Measurements from ENCODE around the gene FAM25A.
"Not testable (repeated sequence)": the region's sequence is repeated elsewhere in the genome, so short reads cannot be mapped to it uniquely, and the experiment has no call there.

The FAM25A gene

DNA sequence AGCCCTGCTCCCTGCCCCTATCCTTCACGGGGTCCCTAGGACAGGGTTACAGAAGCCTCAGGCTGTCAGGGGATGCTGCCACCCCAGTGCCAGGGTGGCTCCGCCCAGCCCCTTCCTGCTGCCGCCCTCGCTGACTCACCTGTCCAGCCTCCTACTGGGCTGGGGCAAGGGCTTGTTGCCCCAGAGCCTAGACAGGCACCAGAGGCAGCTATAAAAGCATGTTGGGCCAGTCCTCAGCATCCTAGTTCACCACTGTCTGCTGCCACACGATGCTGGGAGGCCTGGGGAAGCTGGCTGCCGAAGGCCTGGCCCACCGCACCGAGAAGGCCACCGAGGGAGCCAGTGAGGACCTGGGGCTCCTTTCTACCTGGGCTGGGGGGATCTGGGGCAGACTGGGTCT is at the start of gene FAM25A:
FAM25A (plus strand) TSS at position 239 of the 400 bp plus-strand sequence; CDS start at position 270, 31 bp downstream.
- DNase-seq, result not testable (repeated sequence)

DNA sequence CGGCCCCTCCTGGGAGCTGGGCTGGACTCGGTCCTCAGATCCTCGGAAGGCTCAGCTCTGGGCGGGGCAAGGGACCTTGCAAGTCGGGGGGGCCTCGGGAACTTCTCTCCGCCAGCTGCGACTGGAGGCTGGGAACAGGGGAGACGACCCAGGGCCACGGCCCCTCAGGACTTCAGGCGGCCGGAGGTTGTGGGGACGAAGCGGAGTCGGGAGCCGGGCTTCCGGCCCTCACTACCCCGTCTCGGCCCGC is 49.2 kb upstream of the FAM25A start:
- DNase-seq, result no peak

DNA sequence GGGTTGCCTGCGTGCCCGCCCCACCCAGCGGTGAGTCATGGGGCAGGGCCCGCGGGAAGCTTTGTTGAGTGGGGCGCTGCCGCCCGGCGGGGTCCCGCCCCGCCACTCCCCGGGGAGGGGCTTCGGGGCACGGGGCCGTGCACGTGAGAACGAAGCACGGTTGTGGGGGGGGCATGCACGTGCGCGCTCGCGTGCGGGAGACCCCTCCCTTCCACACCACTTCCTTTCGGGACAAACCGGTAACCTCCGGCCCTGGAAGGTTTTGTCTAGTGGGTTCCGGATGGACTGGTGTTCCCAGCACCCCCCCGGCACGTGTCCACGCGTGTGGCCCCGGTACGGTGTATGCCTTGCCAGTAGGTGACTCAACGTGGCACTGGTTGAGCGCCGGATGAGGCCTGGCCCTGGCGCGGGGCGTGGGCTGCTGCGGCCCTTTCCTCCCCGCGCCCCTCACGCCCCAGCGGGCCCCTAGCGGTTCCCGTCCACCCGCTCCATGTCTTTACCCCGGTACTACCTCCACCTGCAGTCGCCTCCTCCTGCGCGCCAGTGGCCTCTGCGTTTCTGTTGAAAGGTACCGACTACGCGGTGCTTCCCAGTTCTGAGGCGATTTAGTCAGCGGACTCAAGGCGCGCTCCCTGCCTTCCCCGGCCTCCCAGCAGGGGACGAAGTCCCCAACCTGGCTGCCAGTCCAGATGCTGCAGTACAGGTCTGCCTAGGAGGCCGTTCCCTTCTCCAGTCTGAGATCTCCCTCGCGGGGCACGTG is 48.7 kb upstream of the FAM25A start:
- DNase-seq, result peak; percentile 96

DNA sequence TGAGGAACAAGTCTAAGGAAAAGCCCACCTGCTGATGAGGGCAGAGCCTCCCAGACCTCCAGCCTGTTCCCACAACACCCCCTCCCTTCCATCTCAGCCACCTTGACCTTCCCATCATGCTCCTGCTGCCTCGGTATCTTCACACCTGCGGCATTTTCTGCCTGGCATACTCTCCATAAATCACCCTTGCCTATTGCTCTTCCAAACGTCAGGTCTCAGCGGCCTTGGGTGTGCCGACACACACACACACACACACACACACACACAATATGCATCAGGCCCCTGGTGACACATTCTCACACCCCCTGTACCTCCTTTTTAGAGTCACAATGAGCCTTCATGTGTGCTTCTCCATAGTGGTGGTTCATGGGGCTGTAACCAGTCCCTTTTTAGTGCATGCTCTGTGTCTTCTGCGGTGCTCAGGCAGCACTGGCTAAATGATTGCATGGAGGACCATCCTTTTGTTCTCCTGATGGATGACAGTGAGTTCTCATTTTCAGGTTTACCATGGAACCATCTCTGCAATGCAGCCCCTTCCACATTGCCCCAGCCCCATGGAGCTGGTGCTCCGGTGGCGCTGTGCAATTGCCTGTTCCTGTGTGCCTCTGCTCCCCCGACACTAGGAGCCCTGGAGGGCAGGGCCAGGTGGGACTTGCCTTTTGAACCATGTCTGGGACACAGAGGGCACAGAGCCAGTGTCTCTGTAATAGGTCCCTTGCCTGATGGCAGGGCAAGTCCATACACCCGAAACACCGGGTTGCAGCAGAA is 47.3 kb upstream of the FAM25A start:
- DNase-seq, result no peak

DNA sequence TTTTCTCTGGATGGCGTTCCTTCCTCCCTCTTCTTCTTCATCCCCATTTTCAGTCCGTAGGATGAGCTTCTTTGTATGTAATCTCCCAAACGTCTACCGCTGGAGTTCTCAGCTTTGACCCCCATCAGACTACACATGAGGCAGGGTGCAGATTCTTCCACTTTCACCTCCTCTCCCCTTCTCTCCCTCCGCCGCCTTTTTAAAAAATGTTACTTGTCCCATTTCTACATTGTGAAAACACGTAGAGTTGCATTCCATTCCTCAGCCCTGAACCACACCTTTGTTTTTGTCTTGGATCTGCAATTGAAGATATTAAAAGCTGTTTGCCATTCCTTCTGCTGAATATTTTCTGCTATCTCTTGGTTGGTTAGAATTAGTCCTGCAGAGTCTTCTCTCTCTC is 45.6 kb upstream of the FAM25A start:
- no peak for DNase-seq

DNA sequence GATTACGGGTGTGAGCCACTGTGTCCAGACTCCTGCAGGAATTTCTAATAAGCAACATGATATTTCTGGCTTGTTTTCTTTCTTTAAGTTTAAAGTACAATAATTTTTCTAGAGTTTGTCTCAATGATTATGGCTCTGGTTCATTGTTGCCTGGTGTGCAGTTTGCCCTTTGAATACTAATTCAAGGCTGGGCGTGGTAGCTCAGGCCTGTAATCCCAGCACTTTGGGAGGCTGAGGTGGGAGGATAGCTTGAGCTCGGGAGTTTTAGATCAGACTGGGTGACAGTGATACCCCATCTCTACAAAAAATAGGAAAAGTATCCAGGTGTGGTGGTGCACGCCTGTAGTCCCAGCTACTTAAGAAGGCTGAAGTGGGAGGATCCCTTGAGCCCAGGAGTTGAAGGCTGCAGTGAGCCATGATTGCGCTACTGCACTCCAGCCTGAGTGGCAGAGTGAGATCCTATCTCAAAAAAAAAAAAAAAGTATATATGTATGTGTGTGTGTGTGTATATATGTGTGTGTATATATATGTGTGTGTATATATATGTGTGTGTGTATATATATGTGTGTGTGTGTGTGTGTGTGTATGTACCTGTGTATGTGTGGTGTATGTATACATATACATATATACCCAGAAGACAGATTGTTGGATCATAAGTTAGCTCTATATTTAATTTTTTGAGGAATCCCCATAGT is 43.6 kb upstream of the FAM25A start:
- no peak for DNase-seq

DNA sequence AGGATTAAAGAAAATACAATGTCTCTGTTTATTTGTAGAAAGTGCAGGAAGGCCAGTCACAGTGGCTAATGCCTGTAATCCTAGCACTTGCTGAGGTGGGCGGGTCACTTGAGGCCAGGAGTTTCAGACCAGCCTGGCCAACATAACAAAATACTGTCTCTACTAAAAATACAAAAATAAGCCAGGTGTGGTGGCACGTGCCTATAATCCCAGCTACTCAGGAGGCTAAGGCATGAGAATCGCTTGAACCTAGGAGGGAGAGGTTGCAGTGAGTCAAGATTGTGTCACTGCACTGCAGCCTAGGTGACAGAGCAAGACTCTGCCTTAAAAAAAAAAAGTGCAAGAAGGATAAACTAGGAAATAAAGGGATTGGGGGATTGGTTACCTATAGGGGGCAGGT is 41.6 kb upstream of the FAM25A start:
- DNase-seq, result not testable (repeated sequence)

DNA sequence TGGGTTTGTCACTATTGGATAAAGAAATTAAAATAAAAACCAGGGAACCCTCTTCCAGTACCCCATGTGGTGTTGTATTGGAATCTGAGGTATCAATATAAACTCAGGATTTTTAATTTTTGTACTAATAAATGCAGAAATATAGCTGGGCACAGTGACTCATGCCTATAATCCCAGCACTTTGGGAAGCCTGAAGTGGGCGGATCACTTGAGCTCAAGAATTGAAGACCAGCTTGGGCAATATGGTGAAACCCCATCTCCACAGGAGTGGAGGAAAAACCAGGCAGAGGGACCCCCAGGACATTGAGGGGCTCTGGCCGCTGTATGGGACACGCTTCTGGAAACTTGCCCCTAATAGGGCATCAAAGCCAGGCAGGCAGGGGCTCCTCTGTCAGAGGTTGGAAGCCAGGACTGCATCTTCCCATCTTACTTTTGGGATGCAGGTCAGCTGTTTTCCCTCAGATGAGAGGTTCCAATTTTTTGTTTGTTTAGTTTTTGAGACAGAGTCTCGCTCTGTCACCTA is 40.7 kb upstream of the FAM25A start:
- DNase-seq, result no peak

DNA sequence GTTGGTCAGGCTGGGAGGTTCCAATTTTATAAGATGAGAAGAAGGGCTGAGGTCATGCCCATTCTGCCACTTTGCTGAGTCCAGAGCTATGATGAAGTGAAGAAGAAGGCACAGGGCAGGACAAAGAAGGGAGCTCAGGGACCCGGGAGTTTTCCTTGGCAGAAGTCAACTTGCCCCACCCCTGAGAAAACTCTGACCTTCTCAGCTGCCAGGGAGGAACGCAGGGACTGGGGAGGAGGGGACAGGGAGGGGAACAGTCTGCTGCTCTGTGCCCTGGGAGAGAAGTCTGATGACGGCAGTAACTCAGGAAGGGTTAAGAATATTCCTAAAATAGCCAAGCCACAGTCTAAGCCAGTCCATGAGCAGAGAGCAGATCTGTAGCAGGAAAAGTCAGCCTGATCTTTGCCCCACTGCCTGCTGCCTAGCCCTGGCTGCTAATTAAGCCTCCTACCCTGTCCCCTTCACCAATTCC is 40.1 kb upstream of the FAM25A start:
- no peak for DNase-seq

DNA sequence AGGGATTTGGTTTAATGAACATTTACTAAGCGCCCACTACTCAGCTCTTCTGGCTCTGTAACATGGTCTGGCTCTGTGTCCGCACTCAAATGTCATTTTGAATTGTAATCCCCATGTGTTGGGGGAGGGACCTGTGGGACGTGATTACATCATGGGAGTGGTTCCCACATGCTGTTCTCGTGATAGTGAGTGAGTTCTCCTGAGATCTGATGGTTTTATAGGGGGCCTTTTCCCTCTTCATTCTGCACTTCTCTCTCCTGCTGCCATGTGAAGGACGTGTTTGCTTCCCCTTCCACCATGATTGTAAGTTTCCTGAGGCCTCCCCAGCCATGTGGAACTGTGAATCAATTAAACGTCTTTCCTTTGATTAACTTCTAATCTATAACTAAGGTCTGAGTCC is 39.1 kb upstream of the FAM25A start:
- not testable (repeated sequence) for DNase-seq

DNA sequence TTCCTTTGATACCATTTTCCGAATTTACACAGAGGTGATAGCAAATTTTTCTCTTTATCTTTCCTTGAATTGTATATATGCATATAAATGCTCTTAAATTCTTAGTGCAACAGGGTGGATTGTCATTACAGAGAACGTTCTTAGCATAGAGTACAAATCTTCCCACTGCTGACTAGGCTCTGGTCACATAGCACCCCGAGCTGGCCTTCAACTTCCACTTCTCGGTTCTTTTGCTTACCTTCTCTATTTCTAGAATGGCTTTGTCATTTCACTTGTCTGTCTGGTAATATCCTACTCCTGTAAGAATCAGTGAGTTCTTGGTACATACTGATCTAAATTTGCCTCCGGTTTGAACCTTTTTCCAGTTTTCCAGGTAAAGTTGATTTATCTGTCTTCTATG is 38.4 kb upstream of the FAM25A start:
- no peak for DNase-seq

DNA sequence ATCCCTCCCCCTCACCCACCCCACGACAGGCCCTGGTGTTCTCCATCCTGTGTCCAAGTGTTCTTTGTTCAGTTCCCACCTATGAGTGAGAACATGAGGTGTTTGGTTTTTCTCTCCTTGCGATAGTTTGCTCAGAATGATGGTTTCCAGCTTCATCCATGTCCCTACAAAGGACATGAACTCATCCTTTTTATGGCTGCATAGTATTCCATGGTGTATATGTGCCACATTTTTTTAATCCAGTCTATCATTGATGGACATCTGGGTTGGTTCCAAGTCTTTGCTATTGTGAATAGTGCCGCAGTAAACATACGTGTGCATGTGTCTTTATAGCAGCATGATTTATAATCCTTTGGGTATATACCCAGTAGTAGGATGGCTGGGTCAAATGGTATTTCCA is 35.6 kb upstream of the FAM25A start:
- DNase-seq, result not testable (repeated sequence)

DNA sequence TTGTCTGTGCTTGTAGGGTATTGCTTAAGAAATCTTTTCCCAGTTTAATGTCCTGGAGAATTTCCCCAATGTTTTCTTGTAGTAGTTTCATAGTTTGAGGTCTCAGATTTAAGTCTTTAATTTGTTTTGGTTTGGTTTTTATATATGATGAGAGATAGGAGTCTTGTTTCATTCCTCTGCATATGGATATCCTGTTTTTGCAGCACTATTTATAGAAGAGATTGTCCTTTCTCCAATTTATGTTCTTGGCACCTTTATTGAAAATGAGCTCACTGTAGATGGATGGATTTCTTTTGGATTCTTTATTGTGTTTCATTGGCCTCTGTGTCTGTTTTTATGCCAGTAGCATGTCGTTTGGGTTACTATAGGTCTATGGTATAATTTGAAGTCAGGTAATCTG is 31.6 kb upstream of the FAM25A start:
- DNase-seq, result no peak

DNA sequence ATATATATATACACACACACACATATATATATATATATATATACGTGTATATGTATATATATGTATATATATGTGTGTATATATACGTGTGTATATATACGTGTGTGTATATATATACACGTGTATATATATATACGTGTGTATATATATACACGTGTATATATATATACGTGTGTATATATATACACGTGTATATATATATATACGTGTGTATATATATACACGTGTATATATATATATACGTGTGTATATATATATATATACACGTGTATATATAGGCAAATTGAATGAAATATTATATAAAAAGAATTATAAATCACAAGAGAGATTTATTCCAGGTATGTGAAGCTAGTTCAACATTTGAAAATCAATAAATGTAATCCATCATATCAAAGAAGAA is 28.7 kb upstream of the FAM25A start:
- not testable (repeated sequence) for DNase-seq

DNA sequence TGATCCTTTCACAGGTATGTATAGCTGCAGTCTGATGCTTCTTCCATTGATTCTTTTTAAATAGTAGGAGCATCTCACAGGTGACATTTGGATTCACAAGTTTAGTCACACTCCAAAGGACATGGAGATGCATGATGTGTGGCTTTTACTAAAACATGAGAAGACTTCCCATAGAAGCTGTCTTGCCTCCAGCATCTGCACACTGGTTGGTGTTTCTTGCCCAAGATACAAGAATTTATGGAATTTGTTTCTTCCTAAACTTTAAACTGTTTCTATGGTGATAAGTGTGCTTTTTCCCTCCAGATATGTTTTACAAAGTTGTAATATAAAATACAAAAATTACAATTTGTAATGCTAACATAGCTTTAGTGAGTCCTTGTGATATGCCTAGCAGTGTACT is 27.6 kb upstream of the FAM25A start:
- DNase-seq, result no peak

DNA sequence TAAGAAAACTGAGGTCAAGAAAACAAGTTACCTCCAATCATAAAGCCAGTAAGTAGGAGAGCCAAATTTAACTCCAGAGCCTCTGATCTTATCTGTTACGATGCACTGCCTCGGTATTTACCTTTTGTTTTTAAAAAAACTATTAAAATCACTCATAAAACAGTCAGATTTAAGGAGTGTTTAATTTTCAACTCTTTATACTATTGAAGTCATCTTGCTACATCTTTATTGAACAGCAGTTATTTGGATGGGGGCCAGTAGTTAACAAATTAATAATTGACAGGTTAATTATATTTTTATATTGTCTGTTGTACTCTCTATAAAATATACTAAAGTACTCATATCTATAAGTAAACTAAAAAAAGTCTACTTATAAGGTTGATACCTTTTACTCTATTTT is 27.2 kb upstream of the FAM25A start:
- DNase-seq, result no peak

DNA sequence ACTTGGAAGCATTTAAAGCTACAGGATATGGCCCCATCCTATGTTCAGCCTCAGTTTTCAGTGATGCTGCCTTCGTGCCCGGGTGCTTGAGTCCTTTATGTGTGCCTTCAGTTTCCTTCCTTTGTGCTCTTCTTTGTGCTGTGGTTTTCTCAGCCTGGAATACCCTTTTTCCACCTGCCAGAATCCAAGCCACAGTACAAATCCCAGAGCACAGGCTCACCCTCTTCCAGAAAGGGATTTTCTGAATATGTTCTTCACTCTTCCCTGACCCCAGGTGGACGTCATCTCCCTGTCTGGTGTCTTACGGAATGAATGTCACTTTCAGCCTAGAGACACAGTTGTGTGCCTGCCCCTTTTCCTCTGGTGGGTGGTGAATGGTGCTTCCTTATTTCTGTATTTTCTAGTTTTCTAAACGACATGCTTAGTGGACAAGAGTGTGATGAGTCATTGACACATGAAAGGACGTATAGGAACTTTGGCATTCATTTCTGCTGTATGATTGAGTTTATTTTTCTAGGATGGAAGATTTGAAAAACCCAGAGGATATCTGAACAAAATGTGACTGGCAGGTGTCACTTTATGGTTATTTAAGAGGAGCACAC is 20.2 kb upstream of the FAM25A start:
- DNase-seq, result not testable (repeated sequence)

DNA sequence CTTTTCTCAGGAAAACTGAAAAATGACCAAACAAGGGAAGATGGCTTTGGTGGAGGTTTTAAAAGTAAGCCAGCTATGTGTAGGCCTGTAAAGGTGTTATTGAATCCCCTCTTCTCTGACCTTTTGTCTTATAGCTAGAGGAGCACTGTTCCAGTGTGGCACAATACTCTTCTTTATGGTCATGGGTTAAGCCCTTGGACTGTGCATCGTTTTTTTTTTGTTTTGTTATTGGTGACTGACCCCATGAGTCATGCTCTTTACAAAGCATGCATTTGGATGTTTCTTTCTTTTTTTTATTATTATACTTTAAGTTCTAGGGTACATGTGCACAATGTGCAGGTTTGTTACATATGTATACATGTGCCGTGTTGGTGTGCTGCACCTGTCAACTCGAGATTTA is 19.6 kb upstream of the FAM25A start:
- DNase-seq, result no peak

DNA sequence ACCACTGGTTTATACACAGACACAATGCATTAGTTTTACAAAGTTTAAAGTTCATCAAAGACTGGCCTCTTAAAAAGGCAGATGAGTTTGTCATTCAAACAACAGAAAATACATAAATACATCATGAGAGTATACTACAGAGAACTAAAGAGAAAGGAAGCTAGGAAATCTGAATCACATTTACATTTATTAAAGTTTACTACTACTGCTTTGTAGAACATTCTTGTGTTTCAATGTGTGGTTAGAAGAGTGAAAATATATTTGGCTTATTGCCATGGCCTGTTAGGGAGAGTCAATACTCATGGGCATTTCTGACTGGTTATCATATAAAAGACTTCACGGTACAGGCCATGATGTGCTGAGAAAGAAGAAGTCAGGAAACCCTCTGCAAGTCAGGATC is 13.0 kb upstream of the FAM25A start:
- DNase-seq, result not testable (repeated sequence)

DNA sequence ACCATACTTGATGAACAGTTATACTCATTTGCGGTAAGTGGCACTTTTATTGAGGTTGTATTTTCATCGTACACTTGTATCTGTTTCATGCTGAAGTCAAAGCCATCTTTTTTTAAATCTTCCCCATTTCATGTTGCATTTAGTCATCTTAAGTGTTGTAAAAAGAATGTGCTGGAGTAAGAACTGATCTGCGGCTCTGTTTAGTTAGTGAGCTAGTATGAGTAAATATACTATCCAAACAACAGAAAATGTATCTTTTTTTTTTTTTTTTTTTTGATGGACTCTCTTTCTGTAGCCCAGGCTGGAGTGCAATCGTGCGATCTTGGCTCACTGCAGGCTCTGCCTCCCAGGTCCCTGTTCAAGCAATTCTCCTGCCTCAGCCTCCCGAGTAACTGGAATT is 12.4 kb upstream of the FAM25A start:
- not testable (repeated sequence) for DNase-seq

DNA sequence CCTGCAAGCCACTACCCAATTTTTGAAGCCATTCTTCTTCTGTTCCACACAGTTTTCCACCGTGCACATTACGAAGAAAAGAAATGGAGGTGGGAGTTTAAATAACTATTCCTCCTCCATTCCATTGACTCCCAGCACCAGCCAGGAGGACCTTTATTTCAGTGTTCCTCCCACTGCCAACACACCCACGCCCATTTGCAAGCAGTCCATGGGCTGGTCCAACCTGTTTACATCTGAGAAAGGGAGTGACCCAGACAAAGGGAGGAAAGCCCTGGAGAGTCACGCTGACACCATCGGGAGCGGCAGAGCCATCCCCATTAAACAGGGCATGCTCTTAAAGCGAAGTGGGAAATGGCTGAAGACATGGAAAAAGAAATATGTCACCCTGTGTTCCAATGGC is 11.8 kb upstream of the FAM25A start:
- not testable (repeated sequence) for DNase-seq

DNA sequence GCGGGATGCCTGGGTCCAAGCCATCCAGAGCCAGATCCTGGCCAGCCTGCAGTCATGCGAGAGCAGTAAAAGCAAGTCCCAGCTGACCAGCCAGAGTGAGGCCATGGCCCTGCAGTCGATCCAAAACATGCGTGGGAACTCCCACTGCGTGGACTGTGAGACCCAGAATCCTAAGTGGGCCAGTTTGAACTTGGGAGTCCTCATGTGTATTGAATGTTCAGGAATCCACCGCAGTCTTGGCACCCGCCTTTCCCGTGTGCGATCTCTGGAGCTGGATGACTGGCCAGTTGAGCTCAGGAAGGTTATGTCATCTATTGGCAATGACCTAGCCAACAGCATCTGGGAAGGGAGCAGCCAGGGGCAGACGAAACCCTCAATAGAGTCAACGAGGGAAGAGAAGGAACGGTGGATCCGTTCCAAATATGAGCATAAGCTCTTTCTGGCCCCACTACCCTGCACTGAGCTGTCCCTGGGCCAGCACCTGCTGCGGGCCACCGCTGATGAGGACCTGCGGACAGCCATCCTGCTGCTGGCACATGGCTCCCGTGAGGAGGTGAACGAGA is 10.9 kb upstream of the FAM25A start:
- DNase-seq, result not testable (repeated sequence)

DNA sequence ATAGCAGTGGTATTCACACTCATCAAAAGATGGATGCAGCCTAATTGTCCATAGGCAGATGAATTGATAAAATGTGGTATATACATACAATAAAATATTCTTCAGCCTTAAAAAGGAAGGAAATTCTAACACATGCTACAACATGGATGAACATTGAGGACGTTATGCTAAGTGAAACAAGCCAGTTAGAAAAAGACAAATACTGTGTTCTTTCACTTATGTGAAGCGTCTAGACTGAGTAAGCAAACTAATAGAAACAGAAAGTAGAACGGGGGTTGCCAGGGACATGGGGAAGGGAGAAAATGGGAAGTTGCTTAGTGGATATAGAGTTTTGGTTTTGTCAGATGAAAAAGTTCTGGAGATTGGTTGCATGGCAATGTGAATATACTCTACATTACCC is 6.6 kb upstream of the FAM25A start:
- DNase-seq, result not testable (repeated sequence)
